Fibroblast of lung (primary cell): ENCODE measurements around the gene PTPRM.

ENCODE experiments used
- CTCF ChIP-seq, 2 donors: IDR thresholded peaks in 1 of 2; conservative IDR thresholded peaks in 1 of 2; 1 replicate in 1 of 2; 2 replicates in 1 of 2; pipeline ENCODE4 v1.5.1; 2011 to 2012; ENCODE audit warnings: low read length in 2 of 2, control low read depth in 1 of 2, inconsistent platforms in 1 of 2, low read depth in 1 of 2, mild to moderate bottlenecking in 1 of 2
- EZH2 ChIP-seq: IDR thresholded peaks from 2 replicates; pipeline ENCODE4 v1.5.1; 2012; ENCODE audit warnings: low read length, control low read depth, mild to moderate bottlenecking; ENCODE audit errors: missing control alignments

GRCh38 chr18:7557973-7558372, 9.1 kb upstream of the PTPRM start:
- TF ChIP-seq CTCF (conservative IDR thresholded peaks at IDR 0.05 in 1 of 2, IDR thresholded peaks at IDR 0.05 in 1 of 2; ENCODE audit: low read depth in 1 of 2, low read length in 2 of 2) = no peak
- no peak for TF ChIP-seq EZH2
